ENCODE data around the gene GRIK3.

Gene GRIK3

DNA sequence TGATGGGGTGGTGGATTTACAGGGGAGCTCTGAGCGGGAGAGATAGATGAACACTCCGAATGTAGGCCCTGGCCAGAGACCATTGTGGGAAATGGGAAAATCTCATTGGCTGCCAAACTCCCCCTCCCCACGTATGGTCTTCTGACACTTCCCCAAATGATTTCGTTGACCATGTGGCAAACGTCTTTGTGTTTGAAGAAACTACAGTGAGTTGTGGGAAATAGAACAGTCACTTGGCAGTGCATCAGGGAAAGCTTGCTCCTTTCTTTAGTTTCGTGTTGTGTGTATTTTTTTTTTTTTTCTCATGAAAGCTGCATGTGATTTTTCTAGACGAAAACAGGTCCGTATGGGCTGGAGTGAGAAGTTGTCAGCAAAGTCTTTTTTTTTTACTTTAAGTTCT is 25.0 kb upstream of the GRIK3 start:
- TF ChIP-seq, protein P1, sequence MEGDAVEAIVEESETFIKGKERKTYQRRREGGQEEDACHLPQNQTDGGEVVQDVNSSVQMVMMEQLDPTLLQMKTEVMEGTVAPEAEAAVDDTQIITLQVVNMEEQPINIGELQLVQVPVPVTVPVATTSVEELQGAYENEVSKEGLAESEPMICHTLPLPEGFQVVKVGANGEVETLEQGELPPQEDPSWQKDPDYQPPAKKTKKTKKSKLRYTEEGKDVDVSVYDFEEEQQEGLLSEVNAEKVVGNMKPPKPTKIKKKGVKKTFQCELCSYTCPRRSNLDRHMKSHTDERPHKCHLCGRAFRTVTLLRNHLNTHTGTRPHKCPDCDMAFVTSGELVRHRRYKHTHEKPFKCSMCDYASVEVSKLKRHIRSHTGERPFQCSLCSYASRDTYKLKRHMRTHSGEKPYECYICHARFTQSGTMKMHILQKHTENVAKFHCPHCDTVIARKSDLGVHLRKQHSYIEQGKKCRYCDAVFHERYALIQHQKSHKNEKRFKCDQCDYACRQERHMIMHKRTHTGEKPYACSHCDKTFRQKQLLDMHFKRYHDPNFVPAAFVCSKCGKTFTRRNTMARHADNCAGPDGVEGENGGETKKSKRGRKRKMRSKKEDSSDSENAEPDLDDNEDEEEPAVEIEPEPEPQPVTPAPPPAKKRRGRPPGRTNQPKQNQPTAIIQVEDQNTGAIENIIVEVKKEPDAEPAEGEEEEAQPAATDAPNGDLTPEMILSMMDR (conservative IDR thresholded peaks at IDR 0.05; ENCODE audit: low read depth, low read length), result no peak
- H3K4me3 ChIP-seq (ENCODE audit: low read length), result no peak overlapping the region
- DNase-seq (ENCODE audit: low read depth), result no peak

DNA sequence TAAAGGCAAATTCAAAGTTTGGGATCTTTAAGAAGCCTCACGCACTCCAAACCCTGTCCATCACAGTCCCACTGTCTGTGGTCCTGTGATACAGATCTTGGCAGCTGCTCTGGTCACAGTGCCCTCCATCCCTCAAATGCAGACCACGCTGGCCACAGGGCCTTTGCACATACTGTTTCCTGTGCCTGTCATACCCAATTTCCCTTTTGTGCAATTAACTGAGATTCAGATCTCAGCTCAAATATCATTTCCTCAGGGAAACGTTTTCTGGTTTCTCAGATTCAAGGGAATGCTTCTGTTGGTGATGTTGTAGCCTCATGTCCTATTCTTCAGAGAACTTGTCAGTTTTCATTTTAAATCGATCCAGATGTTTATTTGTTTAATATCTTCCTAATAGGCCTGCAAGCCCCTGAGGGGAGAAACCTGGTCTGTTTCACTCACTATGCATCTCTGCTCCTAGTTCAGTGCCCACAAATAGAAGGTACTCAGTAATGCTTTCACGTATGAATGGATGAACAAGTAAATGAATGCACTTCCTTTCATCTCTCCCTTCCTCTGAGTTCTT is 24.2 kb upstream of the GRIK3 start:
- DNase-seq (ENCODE audit: low read depth), result no peak
- TF ChIP-seq, protein P1 (conservative IDR thresholded peaks at IDR 0.05; ENCODE audit: low read depth, low read length), result no peak

GRCh38 chr1:37056325-37056724 is 22.0 kb upstream of the GRIK3 start:
- no peak overlapping the region for H3K4me3 ChIP-seq (ENCODE audit: low read length)
- TF ChIP-seq, protein P1 (conservative IDR thresholded peaks at IDR 0.05; ENCODE audit: low read depth, low read length), result no peak
- DNase-seq (ENCODE audit: low read depth), result no peak

More for the DNA sequence above, 24.2 kb upstream of the GRIK3 start:
- H3K4me3 ChIP-seq (ENCODE audit: low read length), result no peak overlapping the region

- H3K4me3 ChIP-seq (ENCODE audit: low read length), result no peak overlapping the region
- DNase-seq (ENCODE audit: low read depth), result no peak
- TF ChIP-seq, protein P1 (conservative IDR thresholded peaks at IDR 0.05; ENCODE audit: low read depth, low read length), result no peak
Measured at GRCh38 chr1:37055631-37056030, 21.3 kb upstream of the GRIK3 start.

DNA sequence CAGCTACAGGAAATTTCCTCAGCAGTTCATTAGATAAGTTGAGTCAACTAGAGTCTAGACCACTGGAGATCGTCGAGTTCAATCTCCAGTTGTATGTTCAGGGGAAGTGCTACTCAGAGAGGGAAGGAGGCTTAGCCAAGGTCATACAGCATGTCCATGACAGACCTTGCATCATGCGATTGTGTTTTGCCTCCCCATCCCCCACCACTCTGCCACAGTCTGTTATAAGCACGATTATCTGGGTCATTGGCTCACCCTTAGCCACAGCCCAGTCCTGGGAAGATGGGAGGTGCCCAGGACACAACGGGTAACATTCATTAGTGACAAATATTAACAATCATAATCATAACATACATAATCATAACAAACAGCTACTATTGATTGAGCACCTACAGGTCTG is 18.9 kb upstream of the GRIK3 start:
- DNase-seq (ENCODE audit: low read depth), result no peak
- no peak overlapping the region for H3K4me3 ChIP-seq (ENCODE audit: low read length)
- TF ChIP-seq, protein P1 (conservative IDR thresholded peaks at IDR 0.05; ENCODE audit: low read depth, low read length), result no peak

DNA sequence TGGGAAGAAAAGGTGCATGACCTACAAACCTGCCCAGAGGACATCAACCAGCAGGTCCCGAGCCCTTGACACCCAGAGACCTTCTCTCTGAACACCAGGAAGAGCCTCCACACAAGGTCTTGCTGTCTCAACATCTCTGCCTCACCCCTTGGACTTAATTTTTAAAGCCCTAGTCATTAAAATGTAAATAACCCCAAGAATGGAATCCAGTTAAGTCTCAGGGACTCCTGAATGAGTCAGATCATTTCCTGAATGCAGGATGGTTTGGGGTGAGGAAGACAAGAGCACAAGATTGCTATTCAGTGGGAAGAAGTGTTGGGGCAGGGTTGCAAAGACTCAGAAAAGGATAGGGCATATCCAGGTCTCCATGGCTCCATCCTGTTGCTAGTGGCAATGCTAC is 17.8 kb upstream of the GRIK3 start:
- H3K4me3 ChIP-seq (ENCODE audit: low read length), result no peak overlapping the region
- TF ChIP-seq, protein P1 (conservative IDR thresholded peaks at IDR 0.05; ENCODE audit: low read depth, low read length), result no peak
- no peak for DNase-seq (ENCODE audit: low read depth)

GRCh38 chr1:37051346-37051745 is 17.0 kb upstream of the GRIK3 start:
- TF ChIP-seq, protein P1 (conservative IDR thresholded peaks at IDR 0.05; ENCODE audit: low read depth, low read length), result no peak
- no peak for DNase-seq (ENCODE audit: low read depth)
- H3K4me3 ChIP-seq (ENCODE audit: low read length), result no peak overlapping the region

All from retinal pigment epithelial cell (primary cell).